DND-41 (cell line): ENCODE measurements around the gene LTB4R2.

Experiments used
- CTCF ChIP-seq: IDR thresholded peaks from 2 replicates; pipeline ENCODE4 v1.5.1; 2012; ENCODE audit warnings: borderline replicate concordance, low read length, moderate library complexity, mild to moderate bottlenecking; ENCODE audit not compliant: poor library complexity, severe bottlenecking; ENCODE audit errors: extremely low read depth
- EZH2 ChIP-seq: IDR thresholded peaks from 3 replicates; pipeline ENCODE4 v1.6.1; 2012; ENCODE audit warnings: borderline replicate concordance, low read depth, mild to moderate bottlenecking, moderate library complexity, low read length, inconsistent platforms; ENCODE audit not compliant: severe bottlenecking

DNA sequence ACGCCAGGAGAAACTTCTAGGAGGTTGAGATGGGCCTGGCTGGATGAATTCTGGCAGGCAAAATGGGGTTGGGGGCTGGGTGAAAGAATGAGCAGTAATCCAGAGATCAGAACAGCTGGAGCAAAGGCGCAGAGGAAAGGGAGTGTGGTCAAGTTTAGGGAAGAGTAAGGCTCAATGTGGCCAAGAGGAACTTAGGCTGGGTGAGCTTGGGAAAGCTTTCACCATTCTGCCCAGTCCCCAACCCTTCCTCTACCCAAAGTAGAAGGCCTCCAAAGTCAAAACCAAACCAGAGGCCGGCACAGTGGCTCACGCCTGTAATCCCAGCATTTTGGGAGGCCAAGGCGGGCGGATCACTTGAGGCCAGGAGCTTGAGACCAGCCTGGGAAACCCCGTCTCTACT, 28.3 kb upstream of the LTB4R2 start:
- no peak for TF ChIP-seq CTCF
- no peak for TF ChIP-seq EZH2
